HG03139 (cell line): ENCODE data around the gene PROZ.
"Not testable (repeated sequence)": the region's sequence is repeated elsewhere in the genome, so short reads cannot be mapped to it uniquely, and the experiment has no call there.

Experiments
- ATAC-seq: cut with Tn5 transposase; IDR thresholded peaks from one replicate; pipeline ENCODE4 v1.9.1; 2021; ENCODE audit not compliant: unreplicated experiment

The PROZ gene, protein sequence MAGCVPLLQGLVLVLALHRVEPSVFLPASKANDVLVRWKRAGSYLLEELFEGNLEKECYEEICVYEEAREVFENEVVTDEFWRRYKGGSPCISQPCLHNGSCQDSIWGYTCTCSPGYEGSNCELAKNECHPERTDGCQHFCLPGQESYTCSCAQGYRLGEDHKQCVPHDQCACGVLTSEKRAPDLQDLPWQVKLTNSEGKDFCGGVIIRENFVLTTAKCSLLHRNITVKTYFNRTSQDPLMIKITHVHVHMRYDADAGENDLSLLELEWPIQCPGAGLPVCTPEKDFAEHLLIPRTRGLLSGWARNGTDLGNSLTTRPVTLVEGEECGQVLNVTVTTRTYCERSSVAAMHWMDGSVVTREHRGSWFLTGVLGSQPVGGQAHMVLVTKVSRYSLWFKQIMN

DNA sequence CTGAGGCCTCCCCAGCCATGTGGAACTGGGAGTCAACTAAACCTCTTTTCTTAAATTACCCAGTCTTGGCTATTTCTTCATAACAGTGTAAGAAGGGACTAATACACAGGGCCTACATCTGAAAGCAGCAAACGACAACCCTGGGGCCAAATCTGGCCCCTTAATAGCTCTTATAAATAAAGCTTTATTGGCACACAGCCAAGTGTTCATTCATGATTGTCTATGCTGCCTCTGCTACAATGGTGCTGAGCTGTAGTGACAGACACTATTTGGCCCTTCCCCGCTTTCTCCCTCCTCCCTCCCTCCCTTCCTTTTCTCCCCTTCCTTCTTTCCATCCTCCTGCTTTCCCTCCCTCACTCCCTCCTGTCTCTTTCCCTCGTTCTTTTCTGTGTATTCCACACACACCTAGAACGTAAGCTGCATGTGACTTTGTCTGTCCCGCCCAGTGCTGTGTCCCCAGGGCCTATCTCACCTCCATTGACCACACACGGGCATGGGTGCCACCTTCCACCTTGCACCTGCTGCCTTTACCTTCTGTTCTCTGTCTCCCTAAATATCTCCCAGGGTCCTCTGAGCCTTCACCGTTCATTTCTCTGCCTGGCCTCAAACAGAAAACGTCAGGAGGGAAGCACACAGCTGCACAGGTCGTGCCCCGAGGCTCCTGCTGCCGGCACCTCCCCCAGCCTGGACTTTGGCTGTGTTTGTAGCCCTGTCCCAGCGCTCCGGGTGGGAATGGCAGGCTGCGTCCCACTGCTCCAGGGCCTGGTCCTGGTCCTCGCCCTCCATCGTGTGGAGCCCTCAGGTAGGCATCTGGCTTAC, at the start of gene PROZ:
Gene PROZ (plus strand): TSS at position 720 of the 819 bp plus-strand sequence. CDS start 13 bp downstream, at position 733.
- no peak for ATAC-seq

GRCh38 chr13:113109151-113110047, 49.0 kb upstream of the PROZ start:
- no peak for ATAC-seq

DNA sequence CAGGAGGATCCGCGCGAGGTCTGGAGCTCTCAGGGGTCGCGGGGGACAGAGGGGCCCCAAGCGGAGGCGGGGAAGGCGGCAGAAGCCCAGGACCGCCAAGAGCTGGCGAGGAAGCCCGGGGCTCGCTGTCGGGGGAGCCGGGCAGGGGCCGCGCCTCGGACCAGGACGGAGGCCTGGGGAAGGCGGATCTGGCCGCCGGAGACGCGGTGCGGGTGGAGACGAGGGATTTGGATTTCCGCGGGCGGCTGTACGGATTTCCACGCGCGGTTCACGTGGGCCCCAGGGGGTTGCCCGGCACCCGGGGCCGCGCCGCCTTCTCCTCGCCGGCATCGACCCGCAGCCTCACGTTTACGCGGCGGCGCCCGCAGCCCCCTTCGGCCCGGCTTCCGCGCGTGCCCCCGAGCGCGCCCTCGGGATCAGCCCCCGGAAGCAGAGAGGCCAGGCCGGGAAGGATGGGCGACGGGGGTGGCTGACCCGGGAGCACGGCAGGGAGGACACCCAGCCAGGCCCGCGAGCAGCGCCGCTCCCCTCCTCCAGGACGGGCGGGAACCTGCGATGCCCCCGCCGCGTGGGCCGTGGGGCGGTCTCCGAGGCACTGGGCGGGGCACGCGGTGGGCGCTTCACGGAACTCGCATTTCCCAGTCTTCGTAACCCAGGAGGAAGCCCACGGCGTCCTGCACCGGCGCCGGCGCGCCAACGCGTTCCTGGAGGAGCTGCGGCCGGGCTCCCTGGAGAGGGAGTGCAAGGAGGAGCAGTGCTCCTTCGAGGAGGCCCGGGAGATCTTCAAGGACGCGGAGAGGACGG, 48.2 kb upstream of the PROZ start:
- no peak for ATAC-seq

DNA sequence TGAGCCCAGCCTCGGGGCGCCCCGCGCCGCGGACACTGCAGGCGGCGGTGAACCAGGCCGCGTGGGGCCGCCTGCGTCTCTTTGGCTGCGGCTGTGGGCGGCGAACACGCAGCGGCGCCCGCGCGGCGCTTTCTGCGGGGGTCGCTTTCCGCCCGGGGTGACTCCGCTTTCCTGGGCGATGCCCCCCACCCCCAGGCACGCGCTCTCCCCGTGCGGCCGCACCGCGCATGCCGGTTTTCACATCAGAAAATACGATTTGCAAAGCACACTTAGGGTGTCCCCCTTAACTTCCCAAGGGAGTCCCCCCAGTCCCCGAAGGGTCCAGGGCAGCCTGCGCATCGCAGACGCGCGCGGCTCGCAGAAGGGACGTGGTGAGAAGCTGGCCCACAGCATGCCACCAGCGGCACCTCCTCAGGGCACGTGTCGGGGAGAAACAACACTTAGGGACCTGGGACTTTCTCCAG, 47.6 kb upstream of the PROZ start:
- ATAC-seq: no peak

GRCh38 chr13:113111821-113112220, 46.6 kb upstream of the PROZ start:
- not testable (repeated sequence) for ATAC-seq

DNA sequence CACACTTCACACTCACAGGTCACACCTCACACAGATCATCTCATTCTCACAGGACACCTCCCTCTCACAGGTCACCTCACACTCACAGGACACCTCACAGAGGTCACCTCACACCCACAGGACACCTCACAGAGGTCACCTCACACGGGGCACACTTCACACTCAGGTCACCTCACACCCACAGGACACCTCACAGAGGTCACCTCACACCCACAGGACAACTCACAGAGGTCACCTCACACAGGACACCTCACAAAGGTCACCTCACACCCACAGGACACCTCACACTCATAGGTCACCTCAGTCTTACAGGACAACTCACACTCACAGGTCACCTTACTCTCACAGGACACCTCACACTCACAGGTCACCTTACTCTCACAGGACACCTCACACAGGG, 46.0 kb upstream of the PROZ start:
- ATAC-seq: not testable (repeated sequence)

DNA sequence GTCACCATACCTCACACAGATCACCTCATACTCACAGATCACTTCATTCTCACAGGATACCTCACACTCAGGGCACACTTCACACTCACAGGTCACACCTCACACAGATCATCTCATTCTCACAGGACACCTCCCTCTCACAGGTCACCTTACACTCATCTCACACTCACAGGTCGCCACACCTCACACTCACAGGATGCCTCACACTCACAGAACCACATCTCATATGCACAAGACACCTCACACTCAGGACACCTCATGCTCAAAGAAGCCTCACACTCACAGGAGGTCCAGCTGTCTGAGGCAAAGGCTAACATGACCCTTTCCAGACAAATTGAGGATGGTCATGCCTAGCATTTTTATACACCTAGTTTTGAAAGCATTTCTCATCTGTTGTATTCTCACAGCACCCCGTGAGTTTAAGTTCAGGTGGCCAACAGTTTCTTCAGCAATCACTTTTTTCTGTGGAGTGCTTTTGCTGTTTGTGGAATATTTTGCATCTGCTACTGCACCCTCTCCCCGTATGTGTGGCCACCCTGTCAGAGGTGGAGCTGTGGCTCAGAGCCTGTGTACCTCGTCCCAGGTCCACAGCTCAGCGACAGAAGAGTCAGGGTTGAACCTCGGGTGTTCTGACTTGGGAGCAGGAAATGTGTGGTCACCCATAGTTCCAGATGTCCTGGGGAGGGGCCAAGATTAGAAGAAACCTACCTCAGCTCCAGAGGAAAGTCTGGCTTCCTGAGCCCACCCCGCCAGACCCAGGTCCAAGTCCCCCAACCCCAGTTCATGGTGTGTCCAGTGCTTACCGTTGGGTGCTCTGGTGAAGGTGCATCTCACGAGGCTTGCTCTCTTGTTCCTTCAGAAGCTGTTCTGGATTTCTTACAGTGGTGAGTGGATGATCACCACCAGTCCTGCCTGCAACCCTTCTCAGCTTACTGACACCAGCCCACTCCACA, 45.3 kb upstream of the PROZ start:
- no peak for ATAC-seq

DNA sequence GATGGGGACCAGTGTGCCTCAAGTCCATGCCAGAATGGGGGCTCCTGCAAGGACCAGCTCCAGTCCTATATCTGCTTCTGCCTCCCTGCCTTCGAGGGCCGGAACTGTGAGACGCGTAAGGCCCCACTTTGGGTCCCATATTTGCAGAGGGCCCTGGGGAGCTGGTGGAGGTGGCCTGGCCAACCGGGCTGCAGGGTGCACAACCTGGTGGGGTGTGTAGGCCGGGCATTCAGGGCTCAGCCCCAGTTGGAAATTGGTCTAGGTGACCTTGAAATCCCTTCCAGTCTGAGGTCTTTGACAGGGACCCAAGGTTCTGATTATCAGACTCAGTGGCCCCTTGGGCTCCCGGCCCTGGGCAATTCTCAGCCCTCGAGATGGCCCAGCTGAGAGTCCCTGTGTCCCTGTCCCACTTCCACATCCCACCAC, 44.6 kb upstream of the PROZ start:
- no peak for ATAC-seq

DNA sequence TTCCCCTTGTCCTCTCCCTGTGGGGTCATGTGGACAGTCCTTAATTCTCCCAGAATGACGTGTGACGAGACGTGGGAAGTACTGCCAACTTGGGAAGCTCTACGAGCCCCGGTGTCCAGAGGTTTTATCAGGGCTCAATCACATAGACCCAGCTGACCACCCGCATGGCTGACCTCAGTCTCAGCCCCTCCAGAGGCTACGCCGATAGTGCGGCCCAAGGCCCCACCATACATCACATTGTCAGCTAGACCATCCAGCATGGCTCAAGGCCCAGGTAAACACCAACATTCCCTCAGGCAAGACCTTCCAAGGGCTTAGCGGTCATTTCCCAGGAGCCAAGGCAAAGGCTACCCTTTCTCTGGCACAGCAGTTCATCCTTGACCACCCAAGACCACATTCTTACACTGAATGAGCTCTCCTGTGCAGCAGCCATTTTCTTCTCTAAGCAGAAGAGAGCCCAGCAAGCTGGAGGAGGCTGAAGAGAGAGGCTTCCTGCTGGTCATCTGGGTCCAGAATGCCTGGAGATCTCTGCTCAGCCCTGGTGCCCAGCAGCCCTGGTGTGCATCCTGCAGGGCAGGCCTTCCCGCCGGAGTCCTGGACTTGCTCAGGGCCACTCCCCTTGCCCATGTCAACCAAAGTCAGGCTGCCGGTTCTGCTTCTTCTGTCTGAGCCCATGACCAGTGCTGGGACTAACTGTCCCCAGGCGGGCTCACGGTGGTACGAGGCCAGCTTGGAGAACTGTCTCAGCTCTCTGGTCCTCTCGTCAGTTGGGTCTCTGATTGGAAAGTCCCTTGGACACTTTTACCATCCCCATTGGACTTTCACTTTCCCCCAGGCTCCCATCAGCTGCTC, 43.7 kb upstream of the PROZ start:
- ATAC-seq: no peak

GRCh38 chr13:113115363-113116205, 42.9 kb upstream of the PROZ start:
- ATAC-seq: no peak

GRCh38 chr13:113116206-113116800, 42.1 kb upstream of the PROZ start:
- no peak for ATAC-seq

DNA sequence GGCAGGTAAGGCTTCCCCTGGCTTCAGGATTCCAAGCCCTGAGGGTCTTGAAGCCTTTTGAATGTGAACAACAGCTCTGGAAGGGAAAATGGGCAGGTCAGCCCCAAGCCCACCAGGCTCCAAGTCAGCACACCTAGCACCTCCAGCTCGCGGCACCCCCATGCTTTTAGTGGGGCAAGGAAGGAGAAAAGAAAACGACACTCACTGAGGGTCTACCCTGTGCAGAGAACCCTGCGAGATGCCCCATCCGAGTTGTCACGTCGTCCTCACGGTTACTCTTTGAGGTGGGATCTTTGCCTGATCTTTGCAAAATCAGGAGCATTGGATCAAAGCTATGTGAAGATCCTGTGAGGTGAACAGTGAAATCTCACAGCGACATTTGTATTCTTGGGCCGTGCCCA, 41.6 kb upstream of the PROZ start:
- no peak for ATAC-seq

GRCh38 chr13:113117335-113117872, 41.0 kb upstream of the PROZ start:
- ATAC-seq: no peak

DNA sequence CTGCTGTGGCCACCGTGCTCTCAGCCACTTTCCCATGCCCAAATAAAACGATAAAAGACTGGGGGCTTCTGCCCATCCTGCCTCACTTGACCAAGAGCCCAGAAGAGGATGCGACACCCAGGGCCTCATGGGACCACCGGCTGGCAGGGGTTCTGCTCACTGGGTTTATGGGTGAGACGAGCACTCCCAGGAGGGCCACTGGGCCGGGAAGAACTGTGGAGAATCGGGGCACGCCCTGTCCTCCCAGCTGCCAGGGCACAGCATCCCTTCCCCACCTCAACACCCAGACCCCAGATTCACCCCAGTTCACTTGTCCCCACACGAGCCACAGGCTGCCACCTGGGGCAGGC, 40.6 kb upstream of the PROZ start:
- no peak for ATAC-seq

- ATAC-seq: no peak
Measured at GRCh38 chr13:113118261-113119021, 40.0 kb upstream of the PROZ start.
